Karpas-422 (cell line): ENCODE results near the gene NDUFS6. TPM values are rescaled to one million over a fixed set of nuclear protein-coding genes. Genes with fewer than 3 reads are reported as not detected.

Experiments used
- DNase-seq: peaks from one replicate; pipeline ENCODE4 v3.0.0-alpha.2; 2015
- H2AFZ ChIP-seq: fragments of 200-600 bp; sonication (generic); 2 replicates; pipeline ENCODE4 v1.6.1; 2014; ENCODE audit warnings: antibody characterized with exemption, low read length, mixed read lengths
- H3K27ac ChIP-seq: fragments of 200-600 bp; sonication (generic); 2 replicates; pipeline ENCODE4 v1.5.1; 2014; ENCODE audit warnings: mild to moderate bottlenecking, low read length, moderate library complexity
- H3K27me3 ChIP-seq: fragments of 200-600 bp; sonication (generic); 2 replicates; pipeline ENCODE4 v1.6.1; 2014; ENCODE audit warnings: low read length, mixed read lengths
- H3K36me3 ChIP-seq: fragments of 200-600 bp; sonication (generic); 2 replicates; pipeline ENCODE4 v1.6.1; 2014; ENCODE audit warnings: low read length, mixed read lengths; ENCODE audit not compliant: insufficient read depth
- H3K4me1 ChIP-seq: fragments of 200-600 bp; sonication (generic); 2 replicates; pipeline ENCODE4 v1.6.1; 2014; ENCODE audit warnings: mild to moderate bottlenecking, low read length, mixed read lengths
- H3K4me2 ChIP-seq: fragments of 200-600 bp; sonication (generic); 2 replicates; pipeline ENCODE4 v1.6.1; 2014; ENCODE audit warnings: low read length, low read depth, mild to moderate bottlenecking; ENCODE audit not compliant: poor library complexity, severe bottlenecking
- H3K4me3 ChIP-seq: fragments of 200-600 bp; sonication (generic); 2 replicates; pipeline ENCODE4 v1.5.1; 2014; ENCODE audit warnings: mild to moderate bottlenecking, antibody characterized with exemption, low read length, mixed read lengths
- H3K79me2 ChIP-seq: fragments of 200-600 bp; sonication (generic); 2 replicates; pipeline ENCODE4 v1.6.1; 2014; ENCODE audit warnings: mild to moderate bottlenecking, low read length, mixed read lengths
- H3K9ac ChIP-seq: fragments of 200-600 bp; sonication (generic); 2 replicates; pipeline ENCODE4 v1.6.0; 2014; ENCODE audit warnings: low read length
- H3K9me2 ChIP-seq: fragments of 200-600 bp; sonication (generic), shearing (Covaris generic); replicated peaks from 2 replicates; pipeline ENCODE4 v1.6.0; 2014; ENCODE audit warnings: mild to moderate bottlenecking, low read length, moderate library complexity; ENCODE audit not compliant: insufficient read depth
- H3K9me3 ChIP-seq: fragments of 300-700, 200-600 bp; sonication (generic); 2 replicates; pipeline ENCODE4 v1.6.1; 2014; ENCODE audit warnings: low read length, mixed read lengths
- H4K20me1 ChIP-seq: fragments of 200-600 bp; sonication (generic); 2 replicates; pipeline ENCODE4 v1.6.1; 2014; ENCODE audit warnings: mild to moderate bottlenecking, antibody characterized with exemption, low read length, low read depth; ENCODE audit not compliant: insufficient read depth
- total RNA-seq: library from RNA; depleted of rRNA; stranded (reverse); fragments of >200 nt; shearing (Covaris generic); gene quantifications from 2 replicates; pipeline ENCODE4 v1.2.3, GENCODE V29; 2014; ENCODE audit warnings: low replicate concordance; rRNA removed

NDUFS6 gene
- total RNA-seq = 41.4 and 76.8 TPM in 2 replicates

DNA sequence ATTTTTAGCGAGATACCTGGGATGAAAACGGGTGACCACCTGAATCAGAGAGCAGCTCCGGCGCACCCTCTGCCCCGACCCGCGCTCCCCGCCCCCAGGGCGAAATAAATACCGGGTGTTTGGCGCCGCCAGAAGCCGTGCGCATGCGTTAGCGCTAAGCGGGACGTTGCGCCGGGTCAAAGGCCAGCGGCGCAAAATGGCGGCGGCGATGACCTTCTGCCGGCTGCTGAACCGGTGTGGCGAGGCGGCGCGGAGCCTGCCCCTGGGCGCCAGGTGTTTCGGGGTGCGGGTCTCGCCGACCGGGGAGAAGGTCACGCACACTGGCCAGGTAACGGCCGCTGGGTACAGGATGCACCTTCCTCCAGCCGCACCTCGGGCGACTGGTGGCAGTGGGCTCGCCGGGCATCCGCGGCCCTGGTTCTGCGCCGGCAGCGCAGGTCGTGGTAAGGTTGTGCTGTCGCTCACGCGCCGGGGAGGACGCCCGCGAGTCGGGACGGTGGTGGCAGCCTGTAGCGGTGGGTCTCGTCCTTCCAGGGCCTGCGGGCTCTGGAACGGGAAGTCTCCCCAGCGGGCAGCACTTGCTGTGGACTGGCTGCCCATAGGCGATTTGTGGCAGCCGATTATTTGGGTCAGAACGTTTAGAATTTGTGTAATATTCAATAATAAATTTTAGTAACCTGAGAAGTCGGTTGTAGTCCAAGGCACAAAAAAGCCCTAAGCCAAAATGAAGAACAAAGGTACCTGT, at the start of gene NDUFS6:
Gene NDUFS6 (plus strand): TSS at position 186 of the 745 bp plus-strand sequence. CDS start 11 bp downstream, at position 197.
- H3K4me1 ChIP-seq = peaks cover 40% of the 10 kb centered on the region
- H3K27me3 ChIP-seq = no peaks in the 10 kb centered on the region
- peaks cover 71% of the 10 kb centered on the region for H3K79me2 ChIP-seq
- peak within 1 kb of the TSS; percentile 91 for H3K9ac ChIP-seq
- H3K4me3 ChIP-seq = peak within 1 kb of the TSS; percentile 85
- peaks cover 38% of the 10 kb centered on the region for H3K36me3 ChIP-seq
- peak within 1 kb of the TSS; percentile 87 for H3K27ac ChIP-seq
- H3K9me2 ChIP-seq = no peaks in the 10 kb centered on the region
- H2AFZ ChIP-seq = peak within 1 kb of the TSS; percentile 61; the same call in 1 of the 2 replicates
- H3K9me3 ChIP-seq = no peaks in the 10 kb centered on the region
- peak within 1 kb of the TSS; percentile 83 for H3K4me2 ChIP-seq
- peak; percentile 93 for DNase-seq
- peaks cover 27% of the 10 kb centered on the region for H4K20me1 ChIP-seq

- H3K79me2 ChIP-seq = no peaks in the 10 kb centered on the region
- H3K4me3 ChIP-seq = no peak overlapping the region
- H3K36me3 ChIP-seq = no peaks in the 10 kb centered on the region
- H2AFZ ChIP-seq = no peak overlapping the region
- no peaks in the 10 kb centered on the region for H3K4me1 ChIP-seq
- no peak overlapping the region for H3K4me2 ChIP-seq
- H3K9me3 ChIP-seq = no peaks in the 10 kb centered on the region
- no peaks in the 10 kb centered on the region for H3K27me3 ChIP-seq
- no peaks in the 10 kb centered on the region for H4K20me1 ChIP-seq
- DNase-seq = no peak
- H3K9me2 ChIP-seq = no peaks in the 10 kb centered on the region
- no peak overlapping the region for H3K27ac ChIP-seq
- no peak overlapping the region for H3K9ac ChIP-seq
Observed at GRCh38 chr5:1751864-1752822, 49.1 kb upstream of the NDUFS6 start.

DNA sequence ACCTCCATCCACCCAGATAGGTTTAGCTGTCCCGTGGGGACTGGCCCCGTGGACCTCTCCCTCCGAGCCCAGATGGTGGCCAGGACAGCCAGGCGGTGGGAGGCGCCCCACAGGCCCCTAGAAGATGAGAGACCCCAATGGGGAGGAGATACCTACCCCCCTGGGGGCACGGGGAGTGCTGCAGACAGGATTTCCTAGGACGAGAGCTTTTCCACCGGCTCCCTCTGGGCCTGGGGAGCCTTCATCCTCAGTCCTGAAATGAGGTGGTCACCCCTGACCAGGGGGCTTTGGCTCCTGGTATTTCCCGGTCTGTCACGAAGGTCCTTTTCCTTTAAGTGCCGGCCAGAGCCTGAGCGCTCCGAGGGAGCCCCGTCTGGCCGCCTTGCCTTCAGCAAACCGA, 48.3 kb upstream of the NDUFS6 start:
- Histone ChIP-seq H2AFZ (no peak overlapping the region), H3K27ac (no peak overlapping the region), H4K20me1 (no peaks in the 10 kb centered on the region), H3K9me2 (no peaks in the 10 kb centered on the region), H3K9ac (no peak overlapping the region), H3K9me3 (no peaks in the 10 kb centered on the region), H3K79me2 (no peaks in the 10 kb centered on the region), H3K4me2 (no peak overlapping the region), H3K36me3 (no peaks in the 10 kb centered on the region), H3K4me3 (no peak overlapping the region), H3K4me1 (no peaks in the 10 kb centered on the region), H3K27me3 (no peaks in the 10 kb centered on the region)
- no peak for DNase-seq

GRCh38 chr5:1753490-1753889, 47.7 kb upstream of the NDUFS6 start:
- DNase-seq = no peak
- H3K27me3 ChIP-seq = no peaks in the 10 kb centered on the region
- no peak overlapping the region for H3K9ac ChIP-seq
- H4K20me1 ChIP-seq = no peaks in the 10 kb centered on the region
- H3K9me2 ChIP-seq = no peaks in the 10 kb centered on the region
- no peak overlapping the region for H3K27ac ChIP-seq
- no peaks in the 10 kb centered on the region for H3K36me3 ChIP-seq
- H3K4me2 ChIP-seq = no peak overlapping the region
- no peaks in the 10 kb centered on the region for H3K79me2 ChIP-seq
- H3K9me3 ChIP-seq = no peaks in the 10 kb centered on the region
- H3K4me3 ChIP-seq = no peak overlapping the region
- H3K4me1 ChIP-seq = no peaks in the 10 kb centered on the region
- no peak overlapping the region for H2AFZ ChIP-seq

DNA sequence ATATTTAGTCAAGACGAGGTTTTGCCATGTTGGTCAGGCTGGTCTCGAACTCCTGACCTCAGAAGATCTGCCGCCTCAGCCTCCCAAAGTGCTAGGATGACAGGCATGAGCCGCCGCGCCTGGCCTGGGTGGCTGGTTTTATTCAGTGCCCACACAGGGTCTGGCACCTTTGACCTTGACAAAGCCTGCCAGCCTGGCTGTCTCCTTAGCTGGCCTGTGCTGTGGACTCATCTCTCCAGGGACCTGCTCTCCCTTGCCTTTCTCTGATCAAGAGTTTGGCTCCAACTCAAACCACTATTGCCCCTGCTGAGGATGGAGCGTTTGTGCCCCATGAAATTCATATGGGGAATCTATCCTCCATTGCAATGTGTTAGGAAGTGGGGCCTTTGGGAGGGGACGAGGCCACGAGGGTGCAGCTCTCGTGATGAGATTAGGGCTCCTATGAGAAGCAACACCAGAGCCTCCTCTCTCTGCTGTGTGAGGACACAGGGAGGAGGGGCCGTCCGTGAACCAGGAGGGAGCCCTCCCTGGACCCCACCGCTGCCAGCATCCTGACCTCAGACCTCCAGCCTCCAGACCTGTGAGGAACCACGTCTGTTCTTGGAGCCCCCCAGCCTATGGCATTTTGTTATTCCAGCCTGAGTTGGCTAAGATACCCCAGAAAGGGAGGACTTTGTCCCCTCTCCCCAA, 46.5 kb upstream of the NDUFS6 start:
- Histone ChIP-seq H2AFZ (no peak overlapping the region), H3K79me2 (no peaks in the 10 kb centered on the region), H3K4me3 (no peak overlapping the region), H4K20me1 (no peaks in the 10 kb centered on the region), H3K9ac (no peak overlapping the region), H3K27me3 (no peaks in the 10 kb centered on the region), H3K4me2 (no peak overlapping the region), H3K9me2 (no peaks in the 10 kb centered on the region), H3K27ac (no peak overlapping the region), H3K4me1 (no peaks in the 10 kb centered on the region), H3K9me3 (no peaks in the 10 kb centered on the region), H3K36me3 (no peaks in the 10 kb centered on the region)
- no peak for DNase-seq

- Histone ChIP-seq H3K9ac (no peak overlapping the region), H3K79me2 (no peaks in the 10 kb centered on the region), H3K27ac (no peak overlapping the region), H3K4me2 (no peak overlapping the region), H3K9me2 (no peaks in the 10 kb centered on the region), H3K4me3 (no peak overlapping the region), H4K20me1 (no peaks in the 10 kb centered on the region), H2AFZ (no peak overlapping the region), H3K36me3 (no peaks in the 10 kb centered on the region), H3K27me3 (no peaks in the 10 kb centered on the region), H3K9me3 (no peaks in the 10 kb centered on the region), H3K4me1 (no peaks in the 10 kb centered on the region)
- DNase-seq = no peak
Observed at GRCh38 chr5:1755321-1755949, 45.8 kb upstream of the NDUFS6 start.

DNA sequence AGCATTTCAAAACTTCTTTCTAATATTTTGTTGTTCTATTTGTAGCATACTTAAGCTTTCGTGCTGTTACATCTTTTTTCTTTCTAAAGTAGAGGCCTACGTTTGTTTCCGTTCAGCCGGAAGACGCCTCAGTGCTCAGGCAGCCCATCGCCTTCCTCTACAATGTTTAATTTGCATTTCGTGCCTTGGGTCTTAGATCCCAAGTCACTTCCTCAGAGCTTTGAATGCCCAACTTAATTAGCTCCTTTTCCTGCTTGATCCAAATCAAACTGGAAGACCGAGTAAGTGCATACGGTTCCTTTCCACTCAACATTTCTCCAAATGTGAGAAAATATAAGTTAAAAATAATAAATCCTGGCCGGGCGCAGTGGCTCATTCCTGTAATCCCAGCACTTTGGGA, 44.7 kb upstream of the NDUFS6 start:
- Histone ChIP-seq H3K27me3 (no peaks in the 10 kb centered on the region), H3K9me3 (no peaks in the 10 kb centered on the region), H3K79me2 (no peaks in the 10 kb centered on the region), H3K4me1 (no peaks in the 10 kb centered on the region), H3K9ac (no peak overlapping the region), H2AFZ (no peak overlapping the region), H4K20me1 (no peaks in the 10 kb centered on the region), H3K36me3 (no peaks in the 10 kb centered on the region), H3K9me2 (no peaks in the 10 kb centered on the region), H3K4me3 (no peak overlapping the region), H3K27ac (no peak overlapping the region), H3K4me2 (no peak overlapping the region)
- no peak for DNase-seq
